ENCODE measurements around the gene DENND1A. TPM values are rescaled to one million over a fixed set of nuclear protein-coding genes. Genes with fewer than 3 reads are reported as not detected.
"Not testable (repeated sequence)": the region's sequence is repeated elsewhere in the genome, so short reads cannot be mapped to it uniquely, and the experiment has no call there.

Gene DENND1A
- total and polyA plus RNA-seq, 11 donors, result 9.8 to 24.0 (median 14.7) TPM

DNA sequence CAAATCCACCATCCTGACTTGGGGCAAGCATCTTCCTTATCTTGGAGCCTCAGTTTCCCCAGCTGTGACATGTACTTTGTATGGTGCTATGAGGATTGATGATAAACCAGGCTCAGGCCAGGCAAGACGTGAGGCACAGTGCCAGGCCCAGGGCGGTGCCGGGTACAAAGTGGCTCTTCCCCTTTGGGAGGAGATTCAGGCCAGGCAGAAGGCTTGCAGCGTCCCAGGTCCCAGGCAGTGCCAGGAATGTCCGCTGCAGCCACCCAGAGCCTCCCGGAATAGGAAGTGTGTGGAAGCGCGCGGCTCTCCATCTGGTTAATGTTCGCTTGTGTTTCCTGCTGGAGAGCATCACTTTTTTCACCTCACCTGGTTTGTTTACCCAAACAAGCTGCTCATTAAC is 12.6 kb upstream of the DENND1A start:
- Histone ChIP-seq H3K9me3 (no peaks in the 10 kb centered on the region), H3K4me1 (no peaks in the 10 kb centered on the region), H3K27ac (no peak overlapping the region), H3K36me3 (no peaks in the 10 kb centered on the region), H3K27me3 (peaks cover 0 to 13% (median 0%) of the 10 kb centered on the region in 9 donors), H3K4me3 (no peak overlapping the region)
- TF ChIP-seq POLR2A (IDR thresholded peaks at IDR 0.05) (no peak), CTCF (IDR thresholded peaks at IDR 0.05) (no peak)
- WGBS, 4 donors, result 63 to 92% (median 72%) methylated on average over 9 to 10 of the region's 10 CpGs
- DNase-seq (peak in 1 of 5 donors; percentile 29), ATAC-seq (peak in 2 of 4 donors; percentile 31 to 45)
- intact Hi-C loops (cut with DNase I), result no loop called here

- no peaks in the 10 kb centered on the region for H3K36me3 ChIP-seq
- H3K4me3 ChIP-seq, result no peak overlapping the region
- no peaks in the 10 kb centered on the region for H3K9me3 ChIP-seq
- intact Hi-C loops (cut with DNase I), result no loop called here
- WGBS, 4 donors, result 79 to 85% (median 80%) methylated on average over 7 of the region's 7 CpGs
- no peak for TF ChIP-seq CTCF (IDR thresholded peaks at IDR 0.05)
- no peak for TF ChIP-seq POLR2A (IDR thresholded peaks at IDR 0.05)
- DNase-seq (no peak), ATAC-seq (no peak)
- peaks cover 0 to 13% (median 0%) of the 10 kb centered on the region in 9 donors for H3K27me3 ChIP-seq
- no peak overlapping the region for H3K27ac ChIP-seq
- no peaks in the 10 kb centered on the region for H3K4me1 ChIP-seq
Observed at GRCh38 chr9:123941524-123942070, 11.7 kb upstream of the DENND1A start.

DNA sequence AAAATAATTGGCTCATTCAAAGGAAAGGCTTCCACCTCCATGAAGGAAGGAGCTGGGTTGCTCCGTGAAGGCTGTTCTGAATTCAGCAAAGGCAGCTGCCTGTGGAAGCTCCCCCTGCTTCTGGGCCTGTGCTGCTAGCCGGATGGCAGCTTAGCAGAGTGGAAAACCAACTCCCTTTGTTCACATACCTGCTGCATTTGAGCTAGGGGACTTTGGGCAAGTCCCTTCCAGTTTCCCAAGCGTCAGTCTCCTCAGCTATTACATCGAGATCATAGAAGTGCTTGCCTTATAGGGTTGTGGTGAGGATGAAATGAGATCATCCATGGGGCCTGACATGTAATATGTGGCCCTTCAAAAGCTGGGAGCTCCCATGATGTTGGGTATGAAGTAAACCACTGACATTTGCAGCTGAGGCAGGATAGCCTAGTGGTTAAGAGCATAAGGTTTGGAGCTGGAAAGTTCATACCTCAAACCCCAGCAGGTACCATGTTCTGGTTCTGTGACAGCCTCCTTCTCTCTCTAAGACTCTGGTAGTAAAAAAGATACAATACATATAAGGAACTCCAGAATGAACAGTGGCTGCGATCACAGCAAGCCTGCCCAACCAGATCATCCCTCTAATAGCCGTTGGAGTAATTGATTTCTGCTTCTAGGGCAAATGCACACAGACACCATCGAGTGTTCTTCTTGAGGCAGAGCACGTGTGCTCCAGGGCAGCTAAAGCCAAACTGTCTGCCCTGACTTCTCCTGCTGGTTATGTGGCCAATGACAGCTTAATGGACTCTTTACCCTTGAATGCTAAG is 11.0 kb upstream of the DENND1A start:
- no peak for DNase-seq
- Histone ChIP-seq H3K27ac (no peak overlapping the region), H3K4me1 (no peaks in the 10 kb centered on the region), H3K36me3 (no peaks in the 10 kb centered on the region), H3K9me3 (no peaks in the 10 kb centered on the region), H3K4me3 (no peak overlapping the region), H3K27me3 (peaks cover 0 to 13% (median 0%) of the 10 kb centered on the region in 9 donors)
- ATAC-seq, result no peak
- WGBS, 4 donors, result 81 to 88% (median 85%) methylated on average over 8 of the region's 8 CpGs
- intact Hi-C loops (cut with DNase I), result no loop called here
- TF ChIP-seq CTCF (IDR thresholded peaks at IDR 0.05), result no peak
- TF ChIP-seq POLR2A (IDR thresholded peaks at IDR 0.05), result no peak

- Histone ChIP-seq H3K9me3 (no peaks in the 10 kb centered on the region), H3K27ac (no peak overlapping the region), H3K27me3 (peaks cover 0 to 13% (median 0%) of the 10 kb centered on the region in 9 donors), H3K4me3 (no peak overlapping the region), H3K36me3 (no peaks in the 10 kb centered on the region), H3K4me1 (no peaks in the 10 kb centered on the region)
- no peak for DNase-seq
- intact Hi-C loops (cut with DNase I), result no loop called here
- TF ChIP-seq POLR2A (IDR thresholded peaks at IDR 0.05), result no peak
- TF ChIP-seq CTCF (IDR thresholded peaks at IDR 0.05), result no peak
- WGBS, 4 donors, result 85 to 91% (median 87%) methylated on average over 5 of the region's 5 CpGs
- ATAC-seq, result no peak
Observed at GRCh38 chr9:123938401-123938800, 8.5 kb upstream of the DENND1A start.

DNA sequence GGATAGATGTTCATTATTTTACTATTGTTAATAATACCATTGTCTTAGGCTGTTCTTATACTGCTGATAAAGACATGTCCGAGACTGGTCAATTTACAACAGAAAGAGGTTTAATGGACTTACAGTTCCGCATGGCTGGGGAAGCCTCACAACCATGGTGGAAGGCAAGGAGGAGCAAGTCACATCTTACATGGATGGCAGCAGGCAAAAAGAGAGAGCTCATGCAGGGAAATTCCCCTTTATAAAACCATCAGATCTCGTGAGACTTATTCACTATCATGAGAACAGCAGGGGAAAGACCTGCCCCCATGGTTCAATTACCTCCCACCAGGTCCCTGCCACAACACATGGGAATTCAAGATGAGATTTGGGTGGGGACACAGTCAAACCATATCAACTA is 6.6 kb upstream of the DENND1A start:
- H3K27ac ChIP-seq; ATAC-seq; H3K9me3 ChIP-seq; intact Hi-C loops (cut with DNase I); H3K36me3 ChIP-seq; DNase-seq; H3K4me1 ChIP-seq; H3K4me3 ChIP-seq: not testable (repeated sequence)
- peaks cover 0 to 13% (median 0%) of the 10 kb centered on the region in 9 donors for H3K27me3 ChIP-seq
- 75 to 88% (median 85%) methylated on average over 3 of the region's 3 CpGs for whole genome bisulfite sequencing, 4 donors

All from heart left ventricle (tissue), 16 donors.